ENCODE results near the gene TMCO4. TPM values are rescaled to one million over a fixed set of nuclear protein-coding genes. Genes with fewer than 3 reads are reported as not detected.
"Not testable (repeated sequence)": the region's sequence is repeated elsewhere in the genome, so short reads cannot be mapped to it uniquely, and the experiment has no call there.

The TMCO4 gene
- total and polyA plus RNA-seq, 2 donors (not counting 1 experiment from before 2014, with no cell fraction given), result 21.7 to 31.3 TPM

DNA sequence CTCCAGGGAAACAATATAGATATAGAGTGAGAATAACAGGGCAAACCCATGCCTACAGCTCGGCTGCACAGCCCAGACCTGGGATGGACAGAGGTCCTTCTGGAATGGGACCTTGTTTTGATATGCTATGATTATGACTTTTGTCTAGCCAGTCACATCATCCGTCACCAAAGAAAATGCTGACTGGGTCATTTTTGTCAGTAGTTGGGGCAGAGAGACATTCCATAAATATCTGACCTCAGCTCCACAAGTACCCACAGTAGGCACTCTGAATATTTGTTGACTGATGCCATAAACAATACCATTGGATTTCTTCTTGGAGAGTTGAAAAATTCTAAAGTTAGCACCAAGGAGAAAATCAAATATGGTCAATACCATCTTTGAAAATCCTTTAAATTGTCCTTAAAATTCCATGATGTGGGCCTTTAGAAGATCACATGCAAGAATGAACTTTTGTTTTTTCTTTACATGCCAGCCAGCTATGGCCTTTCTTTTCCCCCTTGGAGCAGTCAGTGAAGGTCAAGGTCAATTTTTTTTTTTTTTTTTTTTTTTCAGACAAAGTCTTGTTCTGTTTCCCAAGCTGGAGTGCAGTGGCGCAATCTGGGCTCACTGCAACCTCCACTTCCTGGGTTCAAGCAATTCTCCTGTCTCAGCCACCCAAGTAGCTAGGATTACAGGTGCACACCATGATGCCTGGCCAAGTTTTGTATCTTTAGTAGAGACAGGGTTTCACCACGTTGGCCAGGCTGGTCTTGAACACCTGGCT, 7.3 kb downstream of the TMCO4 start:
- Histone ChIP-seq H3K79me2 (ENCODE audit: control insufficient read depth, insufficient read depth, low read length) (no peaks in the 10 kb centered on the region), H3K27ac (ENCODE audit: low read length in 2 of 2) (no peak overlapping the region), H2AFZ (ENCODE audit: insufficient read depth, low read depth, low read length, poor library complexity, severe bottlenecking) (no peak overlapping the region), H3K27me3 (replicated peaks in 1 of 4; ENCODE audit: control extremely low read depth in 1 of 4, control insufficient read depth in 3 of 4, insufficient read depth in 4 of 4, low read length in 3 of 4) (no peaks in the 10 kb centered on the region), H3K4me3 (ENCODE audit: control extremely low read depth in 1 of 5, extremely low read depth in 1 of 5, insufficient read depth in 1 of 5, low read depth in 2 of 5, low read length in 4 of 5) (no peak overlapping the region), H3K9me3 (ENCODE audit: control extremely low read depth in 1 of 3, control insufficient read depth in 2 of 3, insufficient read depth in 1 of 3, low read length in 2 of 3) (no peaks in the 10 kb centered on the region), H4K20me1 (ENCODE audit: control insufficient read depth, insufficient read depth, low read length, poor library complexity, severe bottlenecking) (no peaks in the 10 kb centered on the region), H3K4me2 (replicated peaks; ENCODE audit: low read depth, low read length, poor library complexity, severe bottlenecking) (no peak overlapping the region), H3K9ac (ENCODE audit: low read length) (no peak overlapping the region), H3K36me3 (replicated peaks in 1 of 2; ENCODE audit: control extremely low read depth in 1 of 2, control insufficient read depth in 1 of 2, extremely low read depth in 1 of 2, insufficient read depth in 2 of 2, low read length in 1 of 2) (peaks cover 2 to 20% of the 10 kb centered on the region in 2 experiments), H3K4me1 (ENCODE audit: control insufficient read depth in 2 of 2, insufficient read depth in 2 of 2, low read length in 2 of 2) (peaks cover 0 to 4% of the 10 kb centered on the region in 2 donors)
- ChIA-PET POLR2A (no interaction called here), CTCF (interaction anchor here (0.6 kb wide), 2 partner anchors 420 to 1601 kb away, joined by 3 to 4 read pairs; no protein-coding TSS in a partner anchor)
- TF ChIP-seq, protein P1, sequence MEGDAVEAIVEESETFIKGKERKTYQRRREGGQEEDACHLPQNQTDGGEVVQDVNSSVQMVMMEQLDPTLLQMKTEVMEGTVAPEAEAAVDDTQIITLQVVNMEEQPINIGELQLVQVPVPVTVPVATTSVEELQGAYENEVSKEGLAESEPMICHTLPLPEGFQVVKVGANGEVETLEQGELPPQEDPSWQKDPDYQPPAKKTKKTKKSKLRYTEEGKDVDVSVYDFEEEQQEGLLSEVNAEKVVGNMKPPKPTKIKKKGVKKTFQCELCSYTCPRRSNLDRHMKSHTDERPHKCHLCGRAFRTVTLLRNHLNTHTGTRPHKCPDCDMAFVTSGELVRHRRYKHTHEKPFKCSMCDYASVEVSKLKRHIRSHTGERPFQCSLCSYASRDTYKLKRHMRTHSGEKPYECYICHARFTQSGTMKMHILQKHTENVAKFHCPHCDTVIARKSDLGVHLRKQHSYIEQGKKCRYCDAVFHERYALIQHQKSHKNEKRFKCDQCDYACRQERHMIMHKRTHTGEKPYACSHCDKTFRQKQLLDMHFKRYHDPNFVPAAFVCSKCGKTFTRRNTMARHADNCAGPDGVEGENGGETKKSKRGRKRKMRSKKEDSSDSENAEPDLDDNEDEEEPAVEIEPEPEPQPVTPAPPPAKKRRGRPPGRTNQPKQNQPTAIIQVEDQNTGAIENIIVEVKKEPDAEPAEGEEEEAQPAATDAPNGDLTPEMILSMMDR (IDR thresholded peaks at IDR 0.05), result no peak
- no peak for TF ChIP-seq EZH2 (IDR thresholded peaks at IDR 0.05; ENCODE audit: borderline replicate concordance, insufficient read depth, low read depth, low read length, poor library complexity, severe bottlenecking)
- Mint-ChIP-seq H3K27me3 (no peaks in the 10 kb centered on the region), H3K27ac (no peak overlapping the region), H3K9me3 (ENCODE audit: insufficient read depth) (peaks cover 4% of the 10 kb centered on the region), H3K4me3 (no peak overlapping the region), H3K4me1 (peaks cover 17% of the 10 kb centered on the region)
- intact Hi-C loops (cut with micrococcal nuclease), result no loop called here
- DNase-seq (no peak), ATAC-seq (ENCODE audit: low read depth) (no peak)
- 67% methylated on average over 1 of the region's 4 CpGs for WGBS (ENCODE audit: insufficient coverage)

DNA sequence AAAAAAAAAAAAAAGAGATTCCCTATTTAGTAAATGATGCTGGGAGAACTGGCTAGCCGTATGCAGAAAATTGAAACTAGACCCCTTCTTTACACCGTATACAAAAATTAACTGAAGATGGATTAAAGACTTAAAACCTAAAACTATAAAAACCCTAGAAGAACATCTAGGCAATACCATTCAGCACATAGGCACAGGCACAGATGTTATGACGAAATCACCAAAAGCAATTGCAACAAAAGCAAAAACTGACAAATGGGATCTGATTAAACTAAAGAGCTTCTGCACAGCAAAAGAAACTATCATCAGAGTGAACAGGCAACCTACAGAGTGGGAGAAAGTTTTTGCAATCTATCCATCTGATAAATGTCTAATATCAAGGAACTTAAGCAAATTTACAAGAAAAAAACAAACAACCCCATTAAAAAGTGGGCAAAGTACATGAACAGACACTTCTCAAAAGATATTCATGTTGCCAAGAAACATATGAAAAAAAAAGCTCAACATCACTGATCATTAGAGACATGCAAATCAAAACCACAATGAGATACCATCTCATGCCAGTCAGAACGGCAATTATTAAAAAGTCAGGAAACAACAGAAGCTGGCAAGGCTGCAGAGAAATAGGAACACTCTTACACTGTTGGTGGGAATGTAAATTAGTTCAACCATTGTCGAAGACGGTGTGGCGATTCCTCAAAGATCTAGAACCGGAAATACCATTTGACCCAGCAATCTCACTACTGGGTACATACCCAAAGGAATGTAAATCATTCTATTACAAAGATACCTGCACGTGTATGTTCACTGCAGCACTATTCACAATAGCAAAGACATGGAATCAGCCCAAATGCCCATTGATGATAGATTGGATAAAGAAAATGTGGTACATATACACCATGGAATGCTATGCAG, 9.4 kb downstream of the TMCO4 start:
- H3K27me3 ChIP-seq (replicated peaks in 1 of 4; ENCODE audit: control extremely low read depth in 1 of 4, control insufficient read depth in 3 of 4, insufficient read depth in 4 of 4, low read length in 3 of 4); H3K4me1 ChIP-seq (ENCODE audit: control insufficient read depth in 2 of 2, insufficient read depth in 2 of 2, low read length in 2 of 2); H3K4me3 ChIP-seq (ENCODE audit: control extremely low read depth in 1 of 5, extremely low read depth in 1 of 5, insufficient read depth in 1 of 5, low read depth in 2 of 5, low read length in 4 of 5); H3K9me3 ChIP-seq (ENCODE audit: control extremely low read depth in 1 of 3, control insufficient read depth in 2 of 3, insufficient read depth in 1 of 3, low read length in 2 of 3); H3K27ac Mint-ChIP-seq; H3K9ac ChIP-seq (ENCODE audit: low read length); H3K27ac ChIP-seq (ENCODE audit: low read length in 2 of 2); DNase-seq; POLR2A ChIA-PET; intact Hi-C loops (cut with micrococcal nuclease); H3K79me2 ChIP-seq (ENCODE audit: control insufficient read depth, insufficient read depth, low read length); CTCF ChIA-PET; H3K27me3 Mint-ChIP-seq; H4K20me1 ChIP-seq (ENCODE audit: control insufficient read depth, insufficient read depth, low read length, poor library complexity, severe bottlenecking); H2AFZ ChIP-seq (ENCODE audit: insufficient read depth, low read depth, low read length, poor library complexity, severe bottlenecking); H3K4me3 Mint-ChIP-seq; ATAC-seq (ENCODE audit: low read depth); H3K4me2 ChIP-seq (replicated peaks; ENCODE audit: low read depth, low read length, poor library complexity, severe bottlenecking); H3K9me3 Mint-ChIP-seq (ENCODE audit: insufficient read depth): not testable (repeated sequence)
- H3K4me1 Mint-ChIP-seq, result peaks cover 17% of the 10 kb centered on the region
- peaks cover 4 to 37% of the 10 kb centered on the region in 2 experiments for H3K36me3 ChIP-seq (replicated peaks in 1 of 2; ENCODE audit: control extremely low read depth in 1 of 2, control insufficient read depth in 1 of 2, extremely low read depth in 1 of 2, insufficient read depth in 2 of 2, low read length in 1 of 2)
- 57% methylated on average over 3 of the region's 9 CpGs for WGBS (ENCODE audit: insufficient coverage)

All from B cell (primary cell).